Lower leg skin (tissue), 3 donors: ENCODE data around the gene NT5E.

Source experiments
- CTCF ChIP-seq, 3 donors: fragments of 450-650 bp; IDR thresholded peaks; one replicate each; pipeline ENCODE4 v1.5.1; 2016; ENCODE audit warnings: antibody characterized with exemption in 3 of 3, mild to moderate bottlenecking in 3 of 3, moderate library complexity in 2 of 3
- POLR2A ChIP-seq, 2 donors: fragments of 450-650 bp; IDR thresholded peaks; one replicate each; pipeline ENCODE4 v1.6.1; 2016 to 2017; ENCODE audit warnings: antibody characterized with exemption in 2 of 2, mild to moderate bottlenecking in 1 of 2, moderate library complexity in 1 of 2

DNA sequence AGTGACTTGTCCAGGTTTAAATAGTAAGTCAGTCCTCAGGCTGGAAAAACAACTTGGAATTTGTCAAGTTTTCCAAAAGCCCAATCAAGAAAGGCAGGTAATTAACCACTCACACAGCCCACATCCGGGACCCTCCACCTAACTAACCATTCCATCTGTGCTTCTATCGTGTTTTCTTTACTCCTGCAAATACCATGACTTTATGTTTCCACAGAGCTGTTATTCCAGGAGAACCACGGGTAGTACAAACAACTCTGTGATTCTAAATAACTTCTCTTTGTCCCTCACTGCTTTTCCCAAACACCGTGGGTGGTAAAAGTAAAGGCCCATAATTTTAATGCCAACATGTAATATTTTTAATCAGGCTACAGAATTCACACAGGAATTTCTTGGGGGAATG lies 49.6 kb upstream of the NT5E start:
- no peak for TF ChIP-seq CTCF (IDR thresholded peaks at IDR 0.05)
- no peak for TF ChIP-seq POLR2A (IDR thresholded peaks at IDR 0.05)
